Measurements from ENCODE around the gene CRABP2.

Gene CRABP2

GRCh38 chr1:156721131-156721530 is 15.7 kb upstream of the CRABP2 start:
- H3K4me3 ChIP-seq (ENCODE audit: low read depth, low read length, poor library complexity, severe bottlenecking): no peak overlapping the region
- H3K27me3 ChIP-seq (ENCODE audit: insufficient read depth, low read length): no peaks in the 10 kb centered on the region
- H3K9me3 ChIP-seq (ENCODE audit: low read length): no peaks in the 10 kb centered on the region
- H2AFZ ChIP-seq (ENCODE audit: low read length): no peak overlapping the region
- H3K9ac ChIP-seq (ENCODE audit: low read length): no peak overlapping the region
- peaks cover 24% of the 10 kb centered on the region for H3K79me2 ChIP-seq (ENCODE audit: insufficient read depth, low read length)
- peaks cover 3% of the 10 kb centered on the region; the same call in 1 of the 2 replicates for H4K20me1 ChIP-seq (ENCODE audit: insufficient read depth, low read length)
- peaks cover 22% of the 10 kb centered on the region for H3K4me1 ChIP-seq (ENCODE audit: insufficient read depth, low read length, severe bottlenecking)
- no peak overlapping the region for H3K27ac ChIP-seq (ENCODE audit: low read depth, low read length, poor library complexity, severe bottlenecking)
- no peaks in the 10 kb centered on the region for H3F3A ChIP-seq (ENCODE audit: insufficient read depth, low read length)
- H3K4me2 ChIP-seq (ENCODE audit: low read length): no peak overlapping the region
- TF ChIP-seq, protein P1, sequence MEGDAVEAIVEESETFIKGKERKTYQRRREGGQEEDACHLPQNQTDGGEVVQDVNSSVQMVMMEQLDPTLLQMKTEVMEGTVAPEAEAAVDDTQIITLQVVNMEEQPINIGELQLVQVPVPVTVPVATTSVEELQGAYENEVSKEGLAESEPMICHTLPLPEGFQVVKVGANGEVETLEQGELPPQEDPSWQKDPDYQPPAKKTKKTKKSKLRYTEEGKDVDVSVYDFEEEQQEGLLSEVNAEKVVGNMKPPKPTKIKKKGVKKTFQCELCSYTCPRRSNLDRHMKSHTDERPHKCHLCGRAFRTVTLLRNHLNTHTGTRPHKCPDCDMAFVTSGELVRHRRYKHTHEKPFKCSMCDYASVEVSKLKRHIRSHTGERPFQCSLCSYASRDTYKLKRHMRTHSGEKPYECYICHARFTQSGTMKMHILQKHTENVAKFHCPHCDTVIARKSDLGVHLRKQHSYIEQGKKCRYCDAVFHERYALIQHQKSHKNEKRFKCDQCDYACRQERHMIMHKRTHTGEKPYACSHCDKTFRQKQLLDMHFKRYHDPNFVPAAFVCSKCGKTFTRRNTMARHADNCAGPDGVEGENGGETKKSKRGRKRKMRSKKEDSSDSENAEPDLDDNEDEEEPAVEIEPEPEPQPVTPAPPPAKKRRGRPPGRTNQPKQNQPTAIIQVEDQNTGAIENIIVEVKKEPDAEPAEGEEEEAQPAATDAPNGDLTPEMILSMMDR (IDR thresholded peaks at IDR 0.05; ENCODE audit: low read length): no peak
- TF ChIP-seq EZH2 (IDR thresholded peaks at IDR 0.05; ENCODE audit: borderline replicate concordance, low read length): no peak
- peaks cover 68% of the 10 kb centered on the region for H3K36me3 ChIP-seq (ENCODE audit: insufficient read depth, low read length)
- H3K9me2 ChIP-seq (ENCODE audit: low read depth, low read length): no peaks in the 10 kb centered on the region

- Histone ChIP-seq H3K27ac (ENCODE audit: low read depth, low read length, poor library complexity, severe bottlenecking) (no peak overlapping the region), H3K4me1 (ENCODE audit: insufficient read depth, low read length, severe bottlenecking) (no peaks in the 10 kb centered on the region), H3F3A (ENCODE audit: insufficient read depth, low read length) (no peaks in the 10 kb centered on the region), H3K4me2 (ENCODE audit: low read length) (no peak overlapping the region), H3K27me3 (ENCODE audit: insufficient read depth, low read length) (no peaks in the 10 kb centered on the region), H3K9me2 (ENCODE audit: low read depth, low read length) (no peaks in the 10 kb centered on the region), H3K9ac (ENCODE audit: low read length) (no peak overlapping the region), H3K9me3 (ENCODE audit: low read length) (no peaks in the 10 kb centered on the region), H4K20me1 (ENCODE audit: insufficient read depth, low read length) (no peaks in the 10 kb centered on the region; the same call in 1 of the 2 replicates), H3K79me2 (ENCODE audit: insufficient read depth, low read length) (no peaks in the 10 kb centered on the region), H3K4me3 (ENCODE audit: low read depth, low read length, poor library complexity, severe bottlenecking) (no peak overlapping the region), H3K36me3 (ENCODE audit: insufficient read depth, low read length) (peaks cover 31% of the 10 kb centered on the region), H2AFZ (ENCODE audit: low read length) (no peak overlapping the region)
- no peak for TF ChIP-seq EZH2 (IDR thresholded peaks at IDR 0.05; ENCODE audit: borderline replicate concordance, low read length)
- TF ChIP-seq, protein P1 (IDR thresholded peaks at IDR 0.05; ENCODE audit: low read length): no peak
Observed at GRCh38 chr1:156717351-156717750, 12.0 kb upstream of the CRABP2 start.

GRCh38 chr1:156714830-156715229 is 9.4 kb upstream of the CRABP2 start:
- no peak overlapping the region for H2AFZ ChIP-seq (ENCODE audit: low read length)
- H3K79me2 ChIP-seq (ENCODE audit: insufficient read depth, low read length): no peaks in the 10 kb centered on the region
- TF ChIP-seq, protein P1 (IDR thresholded peaks at IDR 0.05; ENCODE audit: low read length): no peak
- TF ChIP-seq EZH2 (IDR thresholded peaks at IDR 0.05; ENCODE audit: borderline replicate concordance, low read length): no peak
- peaks cover 9% of the 10 kb centered on the region for H3K36me3 ChIP-seq (ENCODE audit: insufficient read depth, low read length)
- H3K9me3 ChIP-seq (ENCODE audit: low read length): no peaks in the 10 kb centered on the region
- H4K20me1 ChIP-seq (ENCODE audit: insufficient read depth, low read length): no peaks in the 10 kb centered on the region; the same call in 1 of the 2 replicates
- H3K4me2 ChIP-seq (ENCODE audit: low read length): no peak overlapping the region
- no peaks in the 10 kb centered on the region for H3K9me2 ChIP-seq (ENCODE audit: low read depth, low read length)
- no peak overlapping the region for H3K4me3 ChIP-seq (ENCODE audit: low read depth, low read length, poor library complexity, severe bottlenecking)
- no peaks in the 10 kb centered on the region for H3K4me1 ChIP-seq (ENCODE audit: insufficient read depth, low read length, severe bottlenecking)
- H3K9ac ChIP-seq (ENCODE audit: low read length): no peak overlapping the region
- no peaks in the 10 kb centered on the region for H3K27me3 ChIP-seq (ENCODE audit: insufficient read depth, low read length)
- H3F3A ChIP-seq (ENCODE audit: insufficient read depth, low read length): no peaks in the 10 kb centered on the region
- no peak overlapping the region for H3K27ac ChIP-seq (ENCODE audit: low read depth, low read length, poor library complexity, severe bottlenecking)
